H1 (cell line): ENCODE results near the gene GABRR3.

Experiments
- CBX5 ChIP-seq: fragments of 300-800, 300-1000 bp; sonication (generic); IDR thresholded peaks from 2 replicates; pipeline ENCODE4 v1.7.1; 2016; ENCODE audit warnings: antibody characterized with exemption, low read length, low read depth
- EP300 ChIP-seq, 2 experiments: IDR thresholded peaks; 1 replicate in 1 of 2; 2 replicates in 1 of 2; pipeline ENCODE4 v1.6.1; 2011 to 2012; ENCODE audit warnings: low read depth in 2 of 2, low read length in 2 of 2, mild to moderate bottlenecking in 2 of 2, borderline replicate concordance in 1 of 2, inconsistent platforms in 1 of 2, moderate library complexity in 1 of 2
- EZH2 ChIP-seq: fragments of 200-600 bp; sonication (generic); IDR thresholded peaks from 2 replicates; pipeline ENCODE4 v1.7.1; 2012; ENCODE audit warnings: low read depth, mild to moderate bottlenecking, moderate library complexity, low read length, inconsistent platforms; ENCODE audit not compliant: severe bottlenecking
- HDAC2 ChIP-seq, 2 experiments: fragments of 300-600 bp in 1 of 2; sonication (generic) in 1 of 2; IDR thresholded peaks; 2 replicates each; pipeline ENCODE4 v1.6.1; 2011 to 2012; ENCODE audit warnings: low read depth in 2 of 2, low read length in 2 of 2, mild to moderate bottlenecking in 2 of 2, moderate library complexity in 2 of 2, borderline replicate concordance in 1 of 2, inconsistent platforms in 1 of 2
- MAFK ChIP-seq: IDR thresholded peaks from 2 replicates; pipeline ENCODE4 v1.6.1; 2012; ENCODE audit warnings: low read depth, mild to moderate bottlenecking, improper control_type of control experiment, low read length
- POU5F1 ChIP-seq: IDR thresholded peaks from 2 replicates; pipeline ENCODE4 v1.6.1; 2011; ENCODE audit warnings: low read depth, mild to moderate bottlenecking, low read length, moderate library complexity
- TF ChIP-seq, protein P1 (sequence below), 3 experiments: IDR thresholded peaks; 1 replicate in 2 of 3; 2 replicates in 1 of 3; pipeline versions ENCODE4 v1.5.1 to v1.6.1; 2011; ENCODE audit warnings: low read length in 3 of 3, mild to moderate bottlenecking in 3 of 3, inconsistent platforms in 2 of 3, low read depth in 1 of 3, moderate library complexity in 1 of 3; ENCODE audit not compliant: insufficient read depth in 1 of 3; ENCODE audit errors: control extremely low read depth in 1 of 3

DNA sequence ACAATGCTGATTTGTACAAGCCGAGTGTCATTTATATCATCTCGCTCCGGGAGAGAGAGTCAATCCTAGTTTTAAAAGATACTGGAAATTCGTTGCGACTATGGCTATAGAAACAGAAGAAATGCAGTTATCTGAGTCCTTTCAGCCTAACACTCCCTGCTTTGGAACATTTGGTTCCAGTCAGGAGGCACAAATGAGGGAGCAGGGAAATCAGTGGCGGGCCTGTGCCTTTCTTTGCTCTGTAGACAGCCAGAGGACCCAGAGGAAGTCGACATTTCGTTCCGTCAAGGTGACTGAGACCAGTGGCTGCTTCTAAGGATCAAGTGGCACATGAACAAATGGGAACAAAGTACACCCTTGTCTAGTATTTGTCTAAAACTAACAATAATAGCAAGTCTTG is 62.1 kb downstream of the GABRR3 start:
- TF ChIP-seq EP300 (IDR thresholded peaks at IDR 0.05; ENCODE audit: borderline replicate concordance in 1 of 2, low read depth in 2 of 2, low read length in 2 of 2): no peak
- TF ChIP-seq, protein P1, sequence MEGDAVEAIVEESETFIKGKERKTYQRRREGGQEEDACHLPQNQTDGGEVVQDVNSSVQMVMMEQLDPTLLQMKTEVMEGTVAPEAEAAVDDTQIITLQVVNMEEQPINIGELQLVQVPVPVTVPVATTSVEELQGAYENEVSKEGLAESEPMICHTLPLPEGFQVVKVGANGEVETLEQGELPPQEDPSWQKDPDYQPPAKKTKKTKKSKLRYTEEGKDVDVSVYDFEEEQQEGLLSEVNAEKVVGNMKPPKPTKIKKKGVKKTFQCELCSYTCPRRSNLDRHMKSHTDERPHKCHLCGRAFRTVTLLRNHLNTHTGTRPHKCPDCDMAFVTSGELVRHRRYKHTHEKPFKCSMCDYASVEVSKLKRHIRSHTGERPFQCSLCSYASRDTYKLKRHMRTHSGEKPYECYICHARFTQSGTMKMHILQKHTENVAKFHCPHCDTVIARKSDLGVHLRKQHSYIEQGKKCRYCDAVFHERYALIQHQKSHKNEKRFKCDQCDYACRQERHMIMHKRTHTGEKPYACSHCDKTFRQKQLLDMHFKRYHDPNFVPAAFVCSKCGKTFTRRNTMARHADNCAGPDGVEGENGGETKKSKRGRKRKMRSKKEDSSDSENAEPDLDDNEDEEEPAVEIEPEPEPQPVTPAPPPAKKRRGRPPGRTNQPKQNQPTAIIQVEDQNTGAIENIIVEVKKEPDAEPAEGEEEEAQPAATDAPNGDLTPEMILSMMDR (IDR thresholded peaks at IDR 0.05; ENCODE audit: control extremely low read depth in 1 of 3, insufficient read depth in 1 of 3, low read depth in 1 of 3, low read length in 3 of 3): no peak
- no peak for TF ChIP-seq EZH2
- no peak for TF ChIP-seq POU5F1
- TF ChIP-seq HDAC2 (IDR thresholded peaks at IDR 0.05; ENCODE audit: borderline replicate concordance in 1 of 2, low read depth in 2 of 2, low read length in 2 of 2): no peak
- no peak for TF ChIP-seq MAFK
- no peak for TF ChIP-seq CBX5
